HCT116 (cell line): ENCODE data around the gene SMYD3.

ENCODE experiments used
- POLR2AphosphoS5 ChIP-seq: IDR thresholded peaks from 2 replicates; pipeline ENCODE4 v1.6.1; 2011; ENCODE audit warnings: mild to moderate bottlenecking, low read depth, low read length, moderate library complexity
- ZFX ChIP-seq: fragments of 450-650 bp; IDR thresholded peaks from 2 replicates; pipeline ENCODE4 v1.6.1; 2017
- TF ChIP-seq, protein P1 (sequence below): IDR thresholded peaks from 2 replicates; pipeline ENCODE4 v1.6.1; 2012

DNA sequence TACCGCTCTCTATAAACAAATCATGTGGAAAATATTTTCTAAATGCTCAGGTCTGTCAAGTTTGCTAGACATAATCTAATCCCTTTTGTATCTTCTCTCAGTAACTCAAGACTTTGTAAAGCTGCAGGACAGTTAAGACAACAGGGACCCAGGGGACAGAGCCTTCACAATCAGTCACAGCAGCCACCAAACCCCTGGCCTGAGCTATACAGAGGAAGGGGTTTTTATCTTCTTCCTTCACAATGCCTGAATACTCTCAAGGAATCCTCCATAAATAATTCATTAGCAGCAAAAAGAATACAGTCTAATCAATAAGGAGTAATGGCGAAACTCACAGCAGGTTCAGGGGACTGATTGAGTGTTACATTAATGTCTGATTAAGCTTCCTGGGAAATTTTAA is 368.3 kb downstream of the SMYD3 start:
- no peak for TF ChIP-seq POLR2AphosphoS5
- TF ChIP-seq, protein P1, sequence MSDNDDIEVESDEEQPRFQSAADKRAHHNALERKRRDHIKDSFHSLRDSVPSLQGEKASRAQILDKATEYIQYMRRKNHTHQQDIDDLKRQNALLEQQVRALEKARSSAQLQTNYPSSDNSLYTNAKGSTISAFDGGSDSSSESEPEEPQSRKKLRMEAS, result no peak
- no peak for TF ChIP-seq ZFX
